ENCODE data around the gene CACNA1I.

CACNA1I gene

GRCh38 chr22:39535831-39536449 lies 34.6 kb upstream of the CACNA1I start:
- DNase-seq, result no peak

- no peak for DNase-seq
These were observed 33.8 kb upstream of the CACNA1I start for GRCh38 chr22:39536711-39537110.

GRCh38 chr22:39537975-39538374 lies 32.6 kb upstream of the CACNA1I start:
- DNase-seq, result no peak

- no peak for DNase-seq
These were observed 27.5 kb upstream of the CACNA1I start for GRCh38 chr22:39543095-39543494.

GRCh38 chr22:39545386-39546365 lies 24.9 kb upstream of the CACNA1I start:
- no peak for DNase-seq

GRCh38 chr22:39546889-39547586 lies 23.5 kb upstream of the CACNA1I start:
- no peak for DNase-seq

- DNase-seq, result no peak
These were observed 23.0 kb upstream of the CACNA1I start for GRCh38 chr22:39547587-39547947.

- DNase-seq, result no peak
These were observed 17.1 kb upstream of the CACNA1I start for GRCh38 chr22:39553429-39553828.

- DNase-seq, result no peak
These were observed 16.4 kb upstream of the CACNA1I start for GRCh38 chr22:39554151-39554550.

GRCh38 chr22:39556970-39557841 lies 13.3 kb upstream of the CACNA1I start:
- DNase-seq, result no peak

GRCh38 chr22:39558254-39558727 lies 12.3 kb upstream of the CACNA1I start:
- no peak for DNase-seq

GRCh38 chr22:39558950-39559349 lies 11.6 kb upstream of the CACNA1I start:
- DNase-seq, result no peak

GRCh38 chr22:39559456-39560105 lies 11.0 kb upstream of the CACNA1I start:
- DNase-seq, result no peak

GRCh38 chr22:39560127-39560526 lies 10.4 kb upstream of the CACNA1I start:
- DNase-seq, result no peak

- DNase-seq, result no peak
These were observed 7.6 kb upstream of the CACNA1I start for GRCh38 chr22:39562839-39563489.

GRCh38 chr22:39563571-39564428 lies 6.8 kb upstream of the CACNA1I start:
- no peak for DNase-seq

GRCh38 chr22:39565414-39565944 lies 5.1 kb upstream of the CACNA1I start:
- DNase-seq, result no peak

GRCh38 chr22:39567135-39567946 lies 3.2 kb upstream of the CACNA1I start:
- DNase-seq, result no peak
